Activated CD8-positive, alpha-beta memory T cell treated with anti-CD3 and anti-CD28 coated beads, Interleukin-2, amount 50 U/mL, for 1 hour (primary cell): ENCODE results near the gene N4BP3.
A peak's percentile ranks its signal among the peaks of the same experiment; 100 is the strongest.
"Not testable (repeated sequence)": the region's sequence is repeated elsewhere in the genome, so short reads cannot be mapped to it uniquely, and the experiment has no call there.

ENCODE experiments used
- DNase-seq: peaks from one replicate; pipeline ENCODE4 v3.0.0-alpha.2; 2020; ENCODE audit errors: extremely low read depth

The N4BP3 gene, protein sequence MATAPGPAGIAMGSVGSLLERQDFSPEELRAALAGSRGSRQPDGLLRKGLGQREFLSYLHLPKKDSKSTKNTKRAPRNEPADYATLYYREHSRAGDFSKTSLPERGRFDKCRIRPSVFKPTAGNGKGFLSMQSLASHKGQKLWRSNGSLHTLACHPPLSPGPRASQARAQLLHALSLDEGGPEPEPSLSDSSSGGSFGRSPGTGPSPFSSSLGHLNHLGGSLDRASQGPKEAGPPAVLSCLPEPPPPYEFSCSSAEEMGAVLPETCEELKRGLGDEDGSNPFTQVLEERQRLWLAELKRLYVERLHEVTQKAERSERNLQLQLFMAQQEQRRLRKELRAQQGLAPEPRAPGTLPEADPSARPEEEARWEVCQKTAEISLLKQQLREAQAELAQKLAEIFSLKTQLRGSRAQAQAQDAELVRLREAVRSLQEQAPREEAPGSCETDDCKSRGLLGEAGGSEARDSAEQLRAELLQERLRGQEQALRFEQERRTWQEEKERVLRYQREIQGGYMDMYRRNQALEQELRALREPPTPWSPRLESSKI

DNA sequence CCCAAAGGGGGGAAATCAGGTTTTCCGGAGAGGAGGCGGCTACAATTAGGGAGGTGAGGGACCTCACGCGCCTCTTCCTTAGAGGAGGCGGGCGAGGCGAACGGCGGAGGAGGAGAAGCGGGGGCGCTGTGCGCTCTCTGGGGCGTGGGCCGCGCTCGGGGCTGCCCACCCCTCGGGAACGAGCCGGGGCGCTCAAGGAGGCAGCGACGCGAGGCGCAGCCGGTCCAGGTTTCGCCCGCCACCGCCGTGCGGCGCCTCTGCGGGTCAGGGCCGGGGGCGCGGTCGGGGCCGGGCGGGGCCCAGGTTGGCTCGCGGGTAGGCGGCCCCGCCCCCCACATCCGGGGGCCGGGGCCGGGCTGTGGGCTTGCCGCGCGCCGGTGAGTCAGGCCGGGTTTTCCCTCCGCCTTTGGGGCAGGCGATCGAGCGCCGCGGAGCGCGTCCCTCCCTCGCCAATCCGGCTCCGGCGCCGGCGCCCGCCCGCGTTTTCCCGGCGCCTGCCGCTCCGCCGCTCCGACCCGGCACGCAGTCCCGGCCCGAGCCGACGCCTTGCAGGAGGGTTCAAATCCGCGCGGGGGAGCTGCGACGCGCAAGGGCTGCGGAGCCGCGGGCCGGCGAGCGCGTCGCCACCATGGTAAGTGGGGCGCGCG lies at the start of gene N4BP3:
Gene N4BP3 (plus strand): TSS at position 392 of the 647 bp plus-strand sequence. CDS start 6,052 bp downstream, outside the sequence.
- DNase-seq: peak; percentile 58

DNA sequence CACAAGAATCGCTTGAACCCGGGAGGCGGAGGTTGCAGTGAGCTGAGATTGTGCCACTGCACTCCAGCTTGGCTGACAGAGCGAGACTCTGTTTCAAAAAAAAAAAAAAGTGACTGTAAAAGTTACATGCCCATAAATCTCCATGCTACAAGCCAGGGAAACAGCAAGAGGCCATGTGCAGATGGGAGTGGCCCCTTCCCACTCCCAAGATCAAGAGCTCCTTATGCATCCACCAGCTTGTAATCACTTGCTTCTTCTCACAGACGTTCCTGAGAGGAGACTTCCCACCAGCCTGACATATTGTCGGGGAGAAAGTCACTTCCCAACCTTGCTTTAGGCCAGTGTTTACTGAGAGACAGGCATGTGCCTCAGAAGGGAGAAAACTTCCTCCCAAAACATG lies 45.6 kb upstream of the N4BP3 start:
- no peak for DNase-seq

DNA sequence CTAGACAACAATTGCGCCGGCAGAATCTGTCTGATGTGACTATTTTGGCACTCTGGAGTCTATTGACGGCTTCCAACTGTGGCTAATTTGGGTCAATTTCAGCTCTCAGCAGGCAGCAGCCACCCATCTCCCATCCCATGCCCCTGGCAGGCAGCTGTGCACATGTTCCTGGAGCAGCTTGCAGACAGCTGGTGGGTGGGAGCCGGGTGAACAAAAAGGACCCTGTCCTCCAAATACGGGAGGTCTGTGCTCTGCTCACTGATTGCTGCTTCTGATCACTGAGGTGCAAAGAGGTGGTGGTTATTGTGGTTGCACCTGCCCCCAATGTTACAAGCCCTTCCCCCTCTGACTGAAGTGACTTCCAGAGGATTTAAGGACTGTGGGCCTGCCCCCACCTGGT lies 45.0 kb upstream of the N4BP3 start:
- DNase-seq: no peak

DNA sequence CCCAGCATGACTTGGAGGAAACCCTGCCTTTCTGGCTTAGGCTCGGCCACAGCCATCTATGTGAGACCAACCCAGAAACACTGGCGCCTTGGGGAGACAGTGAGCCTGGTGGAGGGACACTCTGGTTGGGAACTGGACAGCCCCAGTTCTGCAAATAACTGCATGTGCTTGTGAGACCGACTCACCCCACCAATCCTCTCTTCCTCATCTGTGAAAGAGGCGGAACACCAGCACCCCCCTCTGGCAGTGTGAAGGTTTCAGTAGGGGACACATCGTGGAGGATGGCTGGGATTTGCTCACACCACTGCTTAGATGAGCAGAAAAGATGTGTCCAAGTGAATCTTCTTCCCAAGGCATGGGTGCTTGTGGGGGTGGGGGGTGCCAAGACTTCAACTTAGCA lies 43.4 kb upstream of the N4BP3 start:
- no peak for DNase-seq

DNA sequence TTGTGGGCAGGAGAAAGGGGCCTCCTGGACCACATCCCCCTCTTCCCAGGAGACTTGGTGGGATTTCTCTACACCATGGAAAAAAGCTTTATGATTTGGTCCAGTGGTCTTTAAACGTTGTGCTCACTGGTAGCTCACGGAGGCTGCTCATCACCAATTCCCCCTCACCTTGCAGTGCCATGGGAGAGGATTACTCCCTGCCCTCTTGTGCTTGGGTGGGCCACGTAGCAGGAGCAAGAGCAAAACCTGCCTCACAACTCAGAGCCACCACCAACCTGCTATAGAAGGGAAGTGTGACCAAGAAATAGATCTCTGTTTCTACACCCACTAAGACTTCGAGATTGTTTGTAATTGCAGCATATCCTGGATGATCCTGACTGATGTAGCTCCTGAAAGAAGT lies 42.2 kb upstream of the N4BP3 start:
- no peak for DNase-seq

DNA sequence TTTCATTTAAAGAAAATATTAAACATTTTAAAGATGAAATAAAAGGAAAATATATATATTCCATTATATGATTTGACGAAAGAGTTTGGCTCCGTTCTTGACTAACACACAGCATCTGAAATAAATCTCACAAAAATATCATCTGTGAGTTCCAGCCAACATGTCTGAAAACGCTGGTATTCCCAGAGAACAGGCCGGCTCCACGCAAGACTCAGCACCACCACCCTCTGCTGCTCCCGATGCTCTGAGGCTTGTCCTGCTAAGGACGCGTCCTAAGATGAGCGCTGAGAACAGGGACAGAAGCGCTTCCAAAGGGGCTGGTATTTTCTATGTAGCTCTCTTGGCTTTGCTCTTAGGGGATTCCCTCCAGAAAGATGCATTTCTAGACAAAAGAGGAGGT lies 40.6 kb upstream of the N4BP3 start:
- DNase-seq: no peak

DNA sequence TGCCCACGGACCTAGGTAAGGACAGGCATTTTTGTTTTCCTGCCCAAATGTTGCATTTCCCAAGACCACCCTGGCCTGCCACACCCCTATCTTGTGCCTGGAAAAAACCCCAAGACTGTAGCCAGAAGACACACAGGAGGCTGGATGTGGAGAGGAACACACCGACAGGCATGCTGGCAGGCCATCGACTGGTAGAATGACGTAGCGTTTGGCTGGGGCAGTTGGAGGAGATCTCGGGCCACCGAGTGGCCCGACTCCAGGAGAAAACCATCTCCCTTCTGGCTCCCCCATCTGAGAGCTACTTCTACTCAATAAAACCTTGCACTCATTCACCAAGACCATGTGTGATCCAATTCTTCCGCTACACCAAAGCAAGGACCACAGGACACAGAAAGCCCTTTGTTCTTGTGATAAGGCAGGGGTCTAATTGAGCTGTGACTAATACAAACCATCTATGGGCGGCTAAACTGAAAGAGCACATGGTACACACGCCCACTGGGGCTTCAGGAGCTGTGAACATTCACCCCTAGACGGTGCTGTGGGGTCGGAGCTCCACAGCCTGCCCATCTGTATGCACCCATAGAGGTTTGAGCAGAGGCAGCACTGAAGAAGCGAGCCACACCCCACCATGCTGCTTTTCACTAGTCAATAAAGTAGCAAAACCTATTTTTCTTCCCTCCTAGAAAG lies 38.9 kb upstream of the N4BP3 start:
- DNase-seq: no peak

DNA sequence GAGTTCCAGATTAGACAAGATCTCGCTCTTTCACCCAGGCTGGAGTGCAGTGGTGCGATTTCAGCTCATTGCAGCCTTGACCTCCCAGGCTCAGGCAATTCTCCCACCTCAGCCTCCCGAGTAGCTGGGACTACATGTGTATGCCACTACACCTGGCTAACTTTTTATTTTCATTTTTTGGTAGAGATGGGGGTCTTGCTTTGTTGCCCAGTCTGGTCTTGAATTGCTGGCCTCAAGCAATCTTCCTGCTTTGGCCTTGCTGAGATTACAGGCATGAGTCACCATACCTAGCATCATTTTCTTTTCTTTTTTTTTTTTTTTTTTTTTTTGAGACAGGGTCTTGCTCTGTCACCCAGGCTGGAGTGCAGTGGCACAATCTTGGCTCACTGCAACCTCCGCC lies 36.4 kb upstream of the N4BP3 start:
- DNase-seq: not testable (repeated sequence)

DNA sequence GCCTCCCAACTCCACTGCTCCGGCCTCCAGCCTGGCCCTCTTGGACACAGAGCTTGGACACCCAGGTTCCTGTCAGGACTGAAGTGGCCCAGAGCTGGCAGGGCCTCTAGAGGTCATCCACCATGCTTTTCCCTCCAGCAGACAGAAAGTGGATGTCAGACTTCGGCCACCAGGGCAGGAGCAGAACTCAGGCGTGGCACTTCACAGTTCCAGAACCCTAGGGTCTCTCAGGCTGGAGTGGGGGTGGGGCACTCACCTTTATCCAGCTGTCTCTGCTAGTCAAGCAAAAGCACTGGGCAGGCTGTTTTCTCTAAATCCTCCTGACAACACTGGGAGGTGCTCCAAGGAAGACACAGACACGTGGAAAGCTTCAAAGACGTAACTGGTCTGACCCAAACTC lies 35.6 kb upstream of the N4BP3 start:
- DNase-seq: no peak

DNA sequence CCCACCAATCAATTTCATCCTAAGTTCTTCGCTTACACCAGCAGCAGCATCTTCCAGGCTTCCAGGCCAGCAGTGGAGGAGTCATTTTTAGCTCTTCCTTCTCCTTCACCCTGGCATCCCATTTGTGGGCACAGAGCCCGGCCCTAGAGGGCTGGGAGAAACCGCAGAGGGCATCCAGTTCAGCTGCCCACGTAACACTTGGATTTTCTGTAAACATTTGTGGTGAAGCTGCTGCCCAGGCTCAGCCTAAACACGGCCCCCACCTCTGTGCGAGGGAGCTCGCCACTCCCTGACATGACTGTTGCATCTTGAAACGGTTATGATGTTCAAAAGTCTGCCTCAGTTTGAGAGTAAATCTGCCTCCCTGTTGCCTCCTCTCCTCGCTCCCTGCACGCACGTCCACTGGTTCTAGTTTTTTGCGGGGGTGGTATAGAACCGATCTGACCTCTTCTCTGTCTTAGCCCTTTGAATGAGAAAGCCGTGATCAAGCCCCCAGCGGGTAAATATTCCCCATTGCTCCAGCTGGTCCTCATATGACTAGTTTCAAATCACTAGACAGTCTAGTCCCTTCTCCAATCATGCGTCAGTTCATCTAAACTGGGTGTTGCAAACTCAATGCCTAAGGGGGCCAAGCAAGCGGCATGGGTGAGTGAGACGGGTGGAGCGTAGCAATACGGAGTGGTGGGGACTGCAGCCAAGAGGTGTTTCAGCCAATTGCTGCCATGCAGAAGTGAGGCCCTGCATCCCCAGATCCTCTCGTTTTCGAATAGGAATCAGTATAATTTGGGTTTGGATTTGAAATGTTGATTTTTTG lies 34.9 kb upstream of the N4BP3 start:
- no peak for DNase-seq

DNA sequence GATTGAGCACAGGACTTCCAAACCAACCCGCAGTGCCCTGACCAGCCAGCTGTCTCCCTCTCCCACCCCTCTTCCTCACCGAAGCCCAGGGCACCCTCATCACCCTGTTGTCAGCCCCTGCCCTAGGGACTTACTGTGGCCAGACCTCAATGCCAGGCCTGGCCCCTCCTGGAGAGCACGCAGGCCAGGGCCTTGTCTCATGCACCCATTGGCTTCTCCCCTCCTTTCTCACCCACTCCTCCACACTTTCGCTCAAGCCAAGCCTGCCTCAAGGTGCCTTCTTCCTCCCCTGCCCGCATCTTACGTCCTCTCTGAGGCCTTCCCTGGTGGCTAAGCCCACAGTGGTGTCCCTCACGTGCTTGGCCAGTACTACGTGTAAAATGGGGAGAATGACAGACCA lies 33.3 kb upstream of the N4BP3 start:
- DNase-seq: no peak

DNA sequence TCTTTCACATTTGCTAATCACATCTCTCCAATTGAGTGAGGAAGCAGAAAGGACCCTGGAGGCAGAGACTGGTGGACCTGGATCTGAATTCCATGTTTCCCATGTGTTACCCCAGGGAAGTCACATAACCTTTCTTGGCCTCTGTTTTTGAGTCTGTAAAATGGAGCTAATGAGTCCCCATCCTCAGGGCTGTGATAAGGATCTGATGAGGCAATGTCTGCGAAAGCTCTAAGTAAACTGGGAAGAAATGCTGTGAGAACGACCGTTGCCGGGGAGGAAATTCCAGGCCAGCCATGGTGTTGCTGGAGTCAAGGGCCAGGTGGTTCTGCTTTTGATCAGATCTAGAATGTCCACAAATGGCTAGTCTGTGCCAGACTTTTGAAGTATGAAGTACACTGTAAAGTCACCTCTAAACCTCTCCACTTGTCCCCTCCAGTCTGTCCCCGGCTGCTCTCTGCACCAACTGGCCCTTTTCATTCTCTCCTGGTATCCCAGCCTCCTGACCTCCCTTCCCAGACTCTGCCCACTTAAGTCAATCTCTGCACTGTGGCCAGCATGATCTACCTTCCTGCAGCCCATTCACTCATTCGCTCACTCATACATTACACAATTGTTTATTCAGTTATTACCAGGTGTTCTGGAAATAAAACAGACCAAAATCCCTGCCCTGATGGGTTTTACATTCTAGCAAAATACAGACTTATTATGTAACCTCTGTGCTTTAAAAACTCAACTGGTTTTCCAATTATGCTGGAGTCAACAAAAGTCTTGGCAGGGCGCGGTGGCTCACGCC lies 32.5 kb upstream of the N4BP3 start:
- DNase-seq: no peak

DNA sequence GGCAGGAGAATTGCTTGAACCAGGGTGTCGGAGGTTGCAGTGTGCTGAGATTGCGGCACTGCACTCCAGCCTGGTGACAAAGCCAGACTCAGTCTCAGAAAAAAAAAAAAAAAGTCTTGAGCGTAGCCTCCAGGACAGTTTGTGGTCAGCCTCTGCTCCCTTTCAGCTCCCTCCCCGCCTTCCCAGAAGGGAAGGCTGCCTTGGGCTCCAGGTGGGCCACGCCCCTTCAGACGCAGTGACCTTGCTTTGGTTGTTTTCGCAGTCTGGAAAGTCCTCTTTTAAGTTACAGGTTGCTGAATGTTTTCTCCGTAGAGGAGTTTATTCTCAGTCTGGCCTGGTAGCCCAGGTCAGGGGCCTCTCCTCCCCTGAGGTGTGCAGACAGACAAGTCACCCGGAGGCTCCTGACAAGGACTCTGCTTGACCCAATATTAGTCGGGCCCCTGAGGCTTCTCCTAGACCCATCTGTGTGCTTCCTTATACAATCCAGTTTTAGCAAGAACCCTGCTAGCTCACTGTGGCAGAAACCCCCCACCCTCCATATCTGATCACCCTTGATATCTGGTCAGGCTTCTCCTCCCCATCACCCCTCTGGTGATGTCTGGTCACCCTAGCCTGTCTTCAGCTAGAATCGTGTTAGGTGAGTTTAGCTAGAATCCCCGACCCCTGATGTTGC lies 31.6 kb upstream of the N4BP3 start:
- no peak for DNase-seq

DNA sequence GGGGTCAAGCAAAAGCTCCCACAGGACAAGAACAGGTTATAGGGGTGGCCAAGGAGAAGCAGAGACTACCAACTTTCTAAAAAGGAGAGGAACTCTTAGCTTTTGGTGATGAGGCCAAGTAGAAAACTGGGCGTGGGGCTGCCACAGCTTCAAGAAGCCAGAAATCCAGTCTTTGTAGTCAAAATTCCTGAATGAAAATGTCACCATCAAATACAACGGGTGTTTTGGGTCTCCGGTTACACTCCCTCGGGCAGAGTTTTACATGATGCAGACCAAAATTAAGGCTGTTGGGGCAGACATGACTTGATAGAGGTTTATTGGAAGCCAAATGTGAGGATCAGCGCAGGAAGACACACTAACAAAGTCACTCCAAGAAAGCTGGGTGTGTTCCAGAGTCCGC lies 29.4 kb upstream of the N4BP3 start:
- DNase-seq: no peak

DNA sequence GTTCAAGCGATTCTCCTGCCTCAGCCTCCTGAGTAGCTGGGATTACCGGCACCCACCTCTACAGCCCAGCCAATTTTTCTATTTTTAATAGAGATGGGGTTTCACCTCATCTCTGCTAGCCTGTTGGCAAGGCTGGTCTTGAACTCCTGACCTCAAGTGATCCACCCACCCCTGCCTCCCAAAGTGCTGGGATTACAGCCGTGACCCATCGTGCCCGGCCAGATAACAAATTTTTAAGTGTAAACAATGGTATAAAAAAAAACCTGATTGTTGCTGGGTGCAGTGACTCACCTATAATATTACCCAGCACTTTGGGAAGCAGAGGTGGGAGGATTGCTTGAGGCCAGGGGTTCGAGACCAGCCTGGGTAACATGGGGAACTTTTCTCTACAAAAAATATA lies 28.0 kb upstream of the N4BP3 start:
- no peak for DNase-seq

DNA sequence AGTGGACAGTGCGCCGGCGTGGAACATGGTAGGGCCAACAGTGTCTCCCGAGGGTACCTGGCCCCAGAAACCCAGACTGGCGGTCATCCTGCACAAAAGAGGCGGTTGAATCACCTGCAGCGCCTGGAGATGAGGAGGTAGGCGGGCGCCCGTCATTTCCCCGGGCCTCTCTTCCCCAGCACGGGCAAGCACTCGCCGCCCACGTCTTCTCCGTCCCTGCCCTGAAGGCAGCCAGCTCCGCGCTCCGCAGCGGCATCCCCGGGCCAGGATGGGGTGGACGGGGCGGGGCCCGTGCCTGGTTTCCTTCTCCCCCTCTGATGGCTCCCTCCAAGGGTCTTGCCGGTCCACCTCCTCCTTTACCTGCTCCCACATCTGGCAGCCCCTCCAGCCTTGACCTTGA lies 27.1 kb upstream of the N4BP3 start:
- DNase-seq: no peak

DNA sequence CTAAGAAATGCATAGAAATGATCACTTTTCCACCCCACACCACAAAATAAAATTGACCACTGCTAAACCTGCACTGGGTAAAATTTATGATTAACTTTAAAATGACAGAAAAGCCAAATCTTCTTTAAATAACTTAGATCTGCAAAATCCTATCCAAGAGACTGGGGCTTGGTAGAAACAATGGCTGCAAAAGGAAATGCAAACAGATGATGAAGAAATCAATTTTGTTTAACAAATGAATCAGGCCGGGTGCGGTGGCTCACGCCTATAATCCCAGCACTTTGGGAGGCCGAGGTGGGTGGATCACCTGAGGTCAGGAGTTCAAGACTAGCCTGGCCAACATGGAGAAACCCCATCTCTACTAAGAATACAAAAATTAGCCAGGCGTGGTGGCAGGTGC lies 26.1 kb upstream of the N4BP3 start:
- DNase-seq: not testable (repeated sequence)

DNA sequence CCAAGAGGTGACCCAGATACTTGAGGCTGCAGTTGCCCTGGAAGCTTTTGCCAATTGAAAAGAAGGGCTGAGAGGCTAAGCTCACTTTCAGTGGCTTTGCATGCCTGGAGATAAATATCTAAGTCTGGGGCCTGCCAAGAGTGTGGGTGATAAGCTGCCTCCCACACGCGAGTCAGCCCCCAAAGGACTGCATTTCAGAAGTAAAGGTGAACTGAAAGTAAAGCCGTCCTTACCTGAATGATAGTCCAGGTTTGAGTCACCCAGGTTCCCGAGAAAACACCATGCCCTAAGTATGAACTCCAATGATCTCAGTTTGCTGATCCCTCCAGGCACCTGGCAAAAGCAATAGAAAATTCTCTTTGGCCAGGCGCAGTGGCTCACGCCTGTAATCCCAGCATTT lies 22.5 kb upstream of the N4BP3 start:
- no peak for DNase-seq

DNA sequence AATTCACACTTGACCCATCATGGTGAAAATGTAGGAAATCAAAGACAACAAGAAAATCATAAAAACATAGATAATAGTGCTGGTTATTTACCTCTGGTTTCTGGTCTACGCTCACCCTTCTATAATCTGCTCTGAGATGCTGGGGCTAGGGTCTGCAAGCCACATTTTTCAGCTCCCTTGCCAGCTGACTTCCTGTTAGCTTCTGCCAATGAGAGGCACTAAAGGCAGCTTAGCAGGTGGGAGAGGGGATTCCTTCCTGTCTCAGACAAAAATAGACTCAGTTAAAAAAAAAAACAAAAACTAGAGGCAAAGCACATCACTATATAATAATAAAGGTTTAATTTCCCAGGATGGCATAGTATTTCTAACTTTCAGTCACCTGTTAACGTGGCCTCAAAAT lies 20.2 kb upstream of the N4BP3 start:
- DNase-seq: no peak

DNA sequence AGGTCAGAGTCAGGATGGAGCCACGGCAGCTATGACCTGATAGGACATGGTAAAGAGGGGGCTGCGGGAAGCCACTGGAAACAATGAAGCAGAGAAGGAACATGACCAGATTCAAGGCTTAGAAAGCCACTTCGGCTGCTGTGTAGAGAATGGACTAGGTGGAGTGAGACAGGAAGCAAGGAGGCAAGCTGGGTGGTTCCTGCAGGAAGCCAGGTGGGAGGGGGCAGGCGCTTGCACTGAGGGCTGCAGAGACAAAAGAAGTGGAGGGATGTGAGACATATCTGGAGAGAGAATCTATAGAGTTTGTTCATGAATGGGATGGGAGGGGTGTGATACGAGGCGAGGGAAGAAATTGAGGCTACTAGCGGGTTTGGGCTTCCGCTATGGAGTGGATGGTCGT lies 19.0 kb upstream of the N4BP3 start:
- no peak for DNase-seq
